Osteocyte (in vitro differentiated cells): ENCODE data around the gene PYCR2. TPM values are rescaled to one million over a fixed set of nuclear protein-coding genes. Genes with fewer than 3 reads are reported as not detected.

Experiments
- DNase-seq: peaks from one replicate; pipeline ENCODE4 v3.0.0; 2021; ENCODE audit warnings: mixed read lengths; ENCODE audit not compliant: unreplicated experiment; ENCODE audit errors: extremely low spot score
- H3K27ac Mint-ChIP-seq: one replicate; pipeline ENCODE4 v1.8.0; 2021; ENCODE audit warnings: mild to moderate bottlenecking, mixed read lengths; ENCODE audit not compliant: unreplicated experiment
- H3K27me3 Mint-ChIP-seq: one replicate; pipeline ENCODE4 v1.8.0; 2021; ENCODE audit warnings: mixed read lengths; ENCODE audit not compliant: unreplicated experiment
- H3K36me3 Mint-ChIP-seq: one replicate; pipeline ENCODE4 v1.8.0; 2021; ENCODE audit warnings: mixed read lengths; ENCODE audit not compliant: unreplicated experiment
- H3K4me1 Mint-ChIP-seq: one replicate; pipeline ENCODE4 v1.8.0; 2021; ENCODE audit warnings: mixed read lengths; ENCODE audit not compliant: unreplicated experiment
- H3K4me3 Mint-ChIP-seq: one replicate; pipeline ENCODE4 v1.8.0; 2021; ENCODE audit warnings: mild to moderate bottlenecking, moderate library complexity, mixed read lengths; ENCODE audit not compliant: unreplicated experiment
- H3K9me3 Mint-ChIP-seq: one replicate; pipeline ENCODE4 v1.8.0; 2021; ENCODE audit warnings: mixed read lengths; ENCODE audit not compliant: unreplicated experiment
- total RNA-seq: library from RNA; stranded (reverse); gene quantifications from 2 replicates; pipeline ENCODE4 v1.2.1, GENCODE V29; 2021
- TF ChIP-seq, protein P1 (sequence below): fragments of 200-600 bp; sonication (generic); IDR thresholded peaks from 2 replicates; pipeline ENCODE4 v1.5.0; 2021; ENCODE audit warnings: antibody characterized with exemption, mild to moderate bottlenecking, moderate library complexity

PYCR2 gene
- total RNA-seq, 1 donor from 2014 or later = 60.3 TPM

DNA sequence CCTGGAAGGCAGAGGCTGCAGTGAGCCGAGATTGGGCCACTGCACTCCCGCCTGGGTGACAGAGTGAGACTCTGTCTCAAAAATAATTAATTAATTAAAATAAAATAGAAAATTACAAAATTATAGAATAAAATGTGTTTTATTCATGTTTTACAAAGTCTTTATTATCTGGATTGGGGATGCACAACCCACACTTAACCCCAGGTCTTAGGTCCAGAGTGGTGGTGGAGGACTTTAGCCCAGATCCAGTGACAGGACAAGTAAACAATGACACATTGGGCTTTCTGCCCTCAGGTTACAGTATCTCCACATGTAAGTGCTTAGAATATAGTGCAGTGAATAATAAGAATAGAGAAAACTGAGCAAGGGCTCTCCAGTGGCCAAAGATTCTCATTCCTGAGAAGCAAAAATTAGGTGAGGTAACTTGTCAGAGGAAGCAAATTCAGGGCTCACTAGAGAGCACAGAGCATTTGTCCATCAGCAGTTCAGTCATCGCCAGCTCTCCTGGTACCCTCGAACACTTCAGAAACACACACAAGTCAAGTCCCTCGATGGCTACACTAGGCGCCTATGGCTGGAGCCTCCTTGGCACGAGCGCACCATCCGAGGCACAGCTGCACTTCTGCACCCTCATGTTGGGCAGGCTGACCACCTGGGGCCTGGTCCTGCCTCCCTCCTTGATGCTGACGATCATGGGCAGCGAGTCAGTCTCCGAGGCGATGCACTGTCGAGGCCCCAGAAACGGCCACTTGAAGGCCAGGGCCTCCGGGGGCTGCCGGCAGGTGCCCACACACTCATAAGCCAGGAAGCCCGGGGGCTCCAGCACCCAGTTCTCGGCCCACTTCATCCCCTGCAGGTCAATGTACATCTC, 37.7 kb downstream of the PYCR2 start:
- Mint-ChIP-seq H3K9me3 (no peaks in the 10 kb centered on the region), H3K36me3 (no peaks in the 10 kb centered on the region), H3K4me3 (no peak overlapping the region), H3K4me1 (peaks cover 18% of the 10 kb centered on the region), H3K27me3 (no peaks in the 10 kb centered on the region), H3K27ac (no peak overlapping the region)
- no peak for DNase-seq
- TF ChIP-seq, protein P1, sequence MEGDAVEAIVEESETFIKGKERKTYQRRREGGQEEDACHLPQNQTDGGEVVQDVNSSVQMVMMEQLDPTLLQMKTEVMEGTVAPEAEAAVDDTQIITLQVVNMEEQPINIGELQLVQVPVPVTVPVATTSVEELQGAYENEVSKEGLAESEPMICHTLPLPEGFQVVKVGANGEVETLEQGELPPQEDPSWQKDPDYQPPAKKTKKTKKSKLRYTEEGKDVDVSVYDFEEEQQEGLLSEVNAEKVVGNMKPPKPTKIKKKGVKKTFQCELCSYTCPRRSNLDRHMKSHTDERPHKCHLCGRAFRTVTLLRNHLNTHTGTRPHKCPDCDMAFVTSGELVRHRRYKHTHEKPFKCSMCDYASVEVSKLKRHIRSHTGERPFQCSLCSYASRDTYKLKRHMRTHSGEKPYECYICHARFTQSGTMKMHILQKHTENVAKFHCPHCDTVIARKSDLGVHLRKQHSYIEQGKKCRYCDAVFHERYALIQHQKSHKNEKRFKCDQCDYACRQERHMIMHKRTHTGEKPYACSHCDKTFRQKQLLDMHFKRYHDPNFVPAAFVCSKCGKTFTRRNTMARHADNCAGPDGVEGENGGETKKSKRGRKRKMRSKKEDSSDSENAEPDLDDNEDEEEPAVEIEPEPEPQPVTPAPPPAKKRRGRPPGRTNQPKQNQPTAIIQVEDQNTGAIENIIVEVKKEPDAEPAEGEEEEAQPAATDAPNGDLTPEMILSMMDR = no peak

DNA sequence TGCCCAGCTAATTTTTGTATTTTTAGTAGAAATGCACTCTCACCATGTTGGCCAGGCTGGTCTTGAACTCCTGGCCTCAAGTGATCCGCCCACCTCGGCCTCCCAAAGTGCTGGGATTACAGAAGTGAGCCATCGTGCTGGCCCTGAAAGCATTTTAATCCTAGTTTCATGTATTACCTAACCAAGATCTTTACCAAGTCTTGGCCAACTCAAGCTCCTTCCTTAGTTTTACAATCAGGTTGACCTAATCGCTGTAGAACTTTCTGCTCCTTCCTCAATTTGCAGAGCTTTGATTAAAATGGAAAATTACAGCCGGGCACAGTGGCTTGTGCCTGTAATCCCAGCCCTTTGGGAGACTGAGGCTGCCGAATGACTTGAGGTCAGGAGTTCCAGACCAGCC, 38.7 kb downstream of the PYCR2 start:
- Mint-ChIP-seq H3K27ac (no peak overlapping the region), H3K4me3 (no peak overlapping the region), H3K27me3 (no peaks in the 10 kb centered on the region), H3K4me1 (peaks cover 23% of the 10 kb centered on the region), H3K9me3 (no peaks in the 10 kb centered on the region), H3K36me3 (no peaks in the 10 kb centered on the region)
- TF ChIP-seq, protein P1 = no peak
- no peak for DNase-seq

DNA sequence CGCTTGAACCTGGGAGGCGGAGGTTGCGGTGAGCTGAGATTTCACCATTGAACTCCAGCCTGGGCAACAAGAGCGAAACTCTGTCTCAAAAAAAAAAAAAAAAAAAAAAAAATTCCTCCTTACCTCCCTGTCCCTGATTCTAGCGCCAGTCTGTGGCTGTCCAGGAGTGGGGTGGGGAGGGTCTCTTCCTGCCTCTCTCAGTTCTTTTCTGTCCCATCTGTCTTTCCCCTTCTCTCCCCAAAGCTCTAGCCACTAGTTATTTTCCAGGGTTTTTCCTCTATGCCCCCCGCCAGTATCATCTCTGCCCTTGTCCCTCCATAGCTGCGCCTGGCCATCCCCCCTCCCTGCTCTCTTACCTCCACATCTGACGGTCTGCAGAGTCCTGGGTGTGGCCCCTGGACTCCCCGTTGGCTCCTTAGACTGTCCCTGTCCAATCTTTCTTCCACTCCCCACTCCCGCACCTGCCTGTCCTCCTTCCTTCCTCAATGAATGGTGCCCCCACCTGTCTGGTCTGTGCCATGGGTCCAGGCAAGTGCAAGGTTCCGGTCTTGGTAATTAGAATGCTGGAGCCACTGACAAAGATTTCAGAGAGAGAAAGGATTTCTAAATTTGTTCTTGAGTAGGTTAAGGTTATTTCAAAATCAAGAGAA, 40.3 kb downstream of the PYCR2 start:
- TF ChIP-seq, protein P1 = no peak
- Mint-ChIP-seq H3K9me3 (no peaks in the 10 kb centered on the region), H3K4me1 (peaks cover 32% of the 10 kb centered on the region), H3K27me3 (no peaks in the 10 kb centered on the region), H3K27ac (no peak overlapping the region), H3K4me3 (peak overlapping the region; percentile 86), H3K36me3 (no peaks in the 10 kb centered on the region)
- no peak for DNase-seq

DNA sequence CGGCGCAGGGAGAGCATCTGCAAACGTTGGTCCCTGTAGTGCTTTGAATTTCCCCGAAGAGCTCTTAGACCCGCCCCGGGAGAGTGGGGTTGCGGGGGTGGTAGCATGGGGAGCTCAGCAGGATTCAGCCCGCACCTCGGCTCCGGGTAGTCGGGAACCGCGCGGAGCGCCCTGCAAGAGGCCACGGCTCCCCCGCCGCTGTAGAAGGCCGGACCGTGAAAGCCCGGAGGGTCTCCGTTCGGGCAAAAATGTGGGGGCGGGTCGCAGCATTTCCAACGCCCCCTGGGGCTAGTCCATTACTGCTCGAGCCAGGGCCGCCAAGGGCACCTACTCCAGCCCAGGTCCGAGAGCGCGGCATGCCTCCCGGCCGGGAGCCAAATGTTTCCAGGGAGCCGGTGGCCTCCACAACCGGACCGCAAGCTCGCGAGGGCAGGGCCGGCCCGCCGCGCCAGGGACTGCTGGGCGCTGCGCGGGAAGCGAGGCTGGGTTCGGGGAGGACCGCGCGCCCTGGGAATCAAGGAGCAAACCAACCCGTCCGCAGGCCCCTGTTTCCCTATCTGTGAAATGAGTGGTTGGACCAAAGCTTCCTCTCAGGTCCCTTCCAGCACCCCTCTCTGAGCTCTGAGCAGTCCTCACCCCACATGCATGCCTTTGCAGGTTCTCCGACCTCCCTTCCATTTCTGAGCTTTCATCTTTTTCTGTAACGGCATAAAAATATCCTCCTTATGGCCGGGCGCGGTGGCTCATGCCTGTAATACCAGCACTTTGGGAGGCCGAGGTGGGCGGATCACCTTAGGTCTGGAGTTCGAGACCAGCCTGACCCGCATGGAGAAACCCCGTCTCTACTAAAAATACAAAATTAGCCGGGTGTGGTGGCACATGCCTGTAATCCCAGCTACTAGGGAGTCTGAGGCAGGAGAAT, 41.1 kb downstream of the PYCR2 start:
- peak overlapping the region; percentile 59 for H3K27ac Mint-ChIP-seq
- TF ChIP-seq, protein P1 = no peak
- H3K9me3 Mint-ChIP-seq = no peaks in the 10 kb centered on the region
- H3K4me3 Mint-ChIP-seq = peak overlapping the region; percentile 86
- peaks cover 38% of the 10 kb centered on the region for H3K4me1 Mint-ChIP-seq
- H3K36me3 Mint-ChIP-seq = no peaks in the 10 kb centered on the region
- no peak for DNase-seq
- no peaks in the 10 kb centered on the region for H3K27me3 Mint-ChIP-seq
